Measurements from ENCODE around the gene LEO1.

LEO1 gene

DNA sequence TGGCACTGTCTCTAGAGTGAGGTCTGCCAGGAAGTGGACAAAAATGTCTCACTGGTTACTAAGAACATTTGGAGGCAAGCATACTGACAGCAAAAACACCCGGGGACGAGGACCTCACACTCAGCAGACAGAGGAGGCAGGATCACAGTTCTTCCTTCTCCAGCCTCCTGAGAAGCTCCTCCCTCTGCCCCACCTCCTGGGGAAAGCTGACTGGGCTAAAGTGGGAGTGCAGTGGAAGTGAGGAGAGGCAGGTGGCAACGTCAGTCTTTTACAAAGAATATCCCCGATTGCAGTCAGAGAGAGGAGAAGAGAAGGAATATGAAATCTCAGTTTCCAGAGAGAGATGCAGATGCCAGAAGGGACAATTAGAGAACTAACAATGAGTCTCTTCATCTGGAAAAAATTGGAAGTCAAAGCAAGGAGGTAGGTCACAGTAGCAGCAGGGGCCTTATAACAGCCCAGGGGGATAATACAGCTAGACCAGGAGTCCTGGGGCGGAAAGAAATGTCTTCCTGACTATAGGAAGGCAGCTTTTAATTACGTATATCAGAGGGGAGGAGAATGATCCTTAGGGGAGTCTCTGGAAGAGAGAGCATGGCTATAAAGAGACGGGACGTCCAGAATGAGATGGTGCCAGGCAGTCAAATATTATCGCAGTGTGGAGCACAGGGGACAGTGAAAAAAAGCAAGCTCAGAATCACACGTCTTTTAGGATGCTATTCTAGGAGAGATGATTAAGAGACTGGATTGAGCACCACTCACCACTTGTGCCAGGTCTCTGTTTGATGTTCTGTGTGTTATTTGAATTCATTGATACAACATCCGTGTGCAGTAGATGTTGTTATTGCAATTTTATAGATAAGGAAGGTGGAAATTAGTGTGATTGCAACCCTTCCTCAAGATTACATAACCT lies 47.2 kb downstream of the LEO1 start:
- no peak for DNase-seq

DNA sequence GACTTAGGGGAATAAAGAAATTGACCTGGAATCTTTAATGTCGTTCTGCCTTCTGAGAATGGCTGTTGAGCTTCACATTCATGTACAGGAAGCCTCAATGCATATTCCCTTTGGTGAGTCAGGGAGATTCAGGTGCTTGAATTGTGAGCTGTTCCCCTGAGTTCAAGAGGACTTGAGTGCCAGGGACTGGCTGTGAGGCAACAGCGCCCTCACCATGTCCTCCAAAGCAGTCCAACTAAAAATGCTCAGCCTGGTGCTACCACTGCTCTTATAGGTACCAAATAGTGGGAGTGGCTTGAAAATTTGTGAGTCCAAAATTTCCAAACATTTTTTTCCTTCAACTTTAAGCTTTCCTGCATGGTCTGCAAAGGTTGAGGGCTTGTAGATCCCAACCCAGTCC lies 54.1 kb downstream of the LEO1 start:
- no peak for DNase-seq

DNA sequence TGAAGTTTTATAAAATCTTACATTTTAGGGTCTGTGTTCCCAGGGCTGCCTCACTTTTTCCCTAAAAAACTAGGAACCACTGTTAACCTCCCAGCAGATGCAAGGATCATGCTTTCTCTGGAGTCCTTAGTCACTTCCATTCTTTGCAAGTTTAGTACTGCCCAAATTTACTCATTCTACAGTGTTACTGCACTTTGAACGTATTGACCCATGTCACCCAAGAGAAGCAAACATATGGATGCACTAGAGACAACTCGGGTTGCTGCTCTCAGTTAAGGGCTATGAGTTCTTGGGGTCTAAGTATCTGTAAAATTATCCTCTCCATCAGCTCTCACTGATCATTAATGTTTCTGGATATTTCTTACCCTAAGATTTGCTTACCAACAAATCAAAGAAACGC lies 59.0 kb downstream of the LEO1 start:
- DNase-seq = no peak

DNA sequence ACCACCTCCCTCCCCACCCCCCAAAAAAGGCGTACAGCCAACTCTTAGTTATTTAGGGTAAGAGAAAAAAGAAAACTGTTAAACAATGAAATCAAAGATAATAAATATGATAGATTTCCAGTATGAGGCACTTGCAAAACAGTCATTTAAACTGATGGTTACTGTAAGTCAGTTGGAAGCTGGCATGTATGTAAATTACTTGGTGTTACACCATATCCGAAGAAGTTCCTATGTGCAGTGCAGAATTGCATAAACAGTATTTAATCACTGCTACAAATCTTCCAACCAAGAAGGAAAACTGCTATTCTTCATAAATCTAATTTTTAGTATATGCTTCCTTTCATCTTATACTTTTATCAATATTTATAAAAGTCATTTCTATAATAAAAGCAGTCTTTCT lies 62.0 kb downstream of the LEO1 start:
- no peak for DNase-seq

DNA sequence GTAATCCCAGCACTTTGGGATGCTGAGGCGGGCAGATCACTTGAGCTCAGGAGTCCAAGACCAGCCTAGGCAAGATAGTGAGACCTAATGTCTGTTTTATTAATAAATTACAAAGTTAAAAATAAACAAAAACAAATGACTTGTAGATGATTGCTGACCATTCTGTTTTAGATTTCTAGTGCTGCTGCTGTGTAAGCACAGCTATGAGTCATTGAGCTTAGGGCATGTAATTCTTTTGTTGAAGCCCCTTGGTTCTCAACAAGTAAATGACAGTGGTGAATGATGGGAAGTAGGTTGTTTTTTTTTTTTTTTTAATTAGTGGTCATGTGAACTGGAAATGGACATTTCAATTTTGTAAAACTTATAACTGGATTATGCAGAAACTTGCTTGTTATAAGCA lies 63.3 kb downstream of the LEO1 start:
- no peak for DNase-seq

DNA sequence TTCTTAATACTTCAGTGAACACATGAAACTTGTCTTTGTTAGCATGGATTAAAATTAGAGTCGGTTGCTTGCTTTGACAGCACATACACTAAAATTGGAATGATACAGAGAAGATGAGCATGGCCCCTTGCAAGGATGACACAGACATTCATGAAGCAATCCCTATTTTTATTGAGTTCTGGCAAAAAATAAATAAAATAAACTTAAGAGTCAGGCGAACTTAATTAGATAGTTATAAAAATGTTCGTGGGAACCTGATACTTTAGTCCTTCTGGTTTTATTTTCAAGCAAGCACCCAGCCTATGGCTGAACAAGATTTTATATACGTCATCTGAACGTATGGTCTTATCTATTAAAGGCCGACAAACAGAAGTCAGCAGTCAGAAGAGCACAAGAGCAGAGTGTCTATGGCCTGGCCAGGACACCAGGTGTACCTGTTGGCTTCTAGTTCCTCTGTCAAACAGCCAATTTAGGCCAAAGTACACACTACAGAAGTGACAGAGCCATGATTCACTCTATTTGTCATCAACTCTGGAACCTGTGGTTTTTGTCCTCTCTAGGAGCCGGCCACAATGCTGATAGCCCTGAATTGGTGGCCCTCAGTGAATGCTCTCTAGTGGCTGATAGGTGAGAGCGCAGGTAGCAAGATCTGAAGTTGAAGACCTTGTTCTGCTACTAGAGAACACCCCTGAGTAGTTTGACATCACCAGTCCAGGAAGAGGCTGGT lies 64.3 kb downstream of the LEO1 start:
- no peak for DNase-seq

DNA sequence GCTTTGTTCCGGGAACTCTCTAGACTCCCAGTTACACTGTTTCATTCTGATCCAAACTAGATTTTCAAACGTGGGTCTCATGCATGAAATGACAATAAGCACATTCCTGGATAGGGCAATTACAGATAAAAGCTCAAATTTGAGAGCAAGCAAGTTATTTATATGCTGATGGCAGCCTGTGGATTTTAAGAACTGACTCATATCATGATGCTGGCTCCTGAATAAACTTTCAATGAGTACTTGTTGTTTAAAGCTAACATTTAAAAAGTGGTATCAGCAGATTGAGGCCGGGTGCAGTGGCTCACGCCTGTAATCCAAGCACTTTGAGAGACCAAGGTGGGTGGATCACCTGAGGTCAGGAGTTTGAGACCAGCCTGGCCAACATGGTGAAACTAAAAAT lies 66.6 kb downstream of the LEO1 start:
- no peak for DNase-seq

DNA sequence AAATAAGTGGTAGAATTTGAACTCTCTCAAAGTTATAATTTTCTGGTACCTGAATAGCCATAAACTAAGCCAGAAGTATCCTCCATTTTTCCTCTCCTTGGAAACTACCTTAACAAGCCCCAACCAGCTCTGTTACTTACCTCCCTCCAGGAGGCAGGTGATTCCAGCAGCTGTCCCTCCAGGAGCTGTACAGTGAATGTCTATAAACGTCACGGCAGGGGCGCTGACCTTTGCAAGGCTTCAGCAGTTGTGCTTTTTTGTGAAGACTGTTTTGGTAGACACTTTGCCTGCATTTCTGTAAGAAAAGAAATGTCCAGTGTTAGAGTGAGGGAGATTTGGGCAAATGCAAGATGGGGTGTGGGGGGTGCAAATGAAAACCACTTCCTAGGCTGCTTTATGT lies 67.2 kb downstream of the LEO1 start:
- no peak for DNase-seq

DNA sequence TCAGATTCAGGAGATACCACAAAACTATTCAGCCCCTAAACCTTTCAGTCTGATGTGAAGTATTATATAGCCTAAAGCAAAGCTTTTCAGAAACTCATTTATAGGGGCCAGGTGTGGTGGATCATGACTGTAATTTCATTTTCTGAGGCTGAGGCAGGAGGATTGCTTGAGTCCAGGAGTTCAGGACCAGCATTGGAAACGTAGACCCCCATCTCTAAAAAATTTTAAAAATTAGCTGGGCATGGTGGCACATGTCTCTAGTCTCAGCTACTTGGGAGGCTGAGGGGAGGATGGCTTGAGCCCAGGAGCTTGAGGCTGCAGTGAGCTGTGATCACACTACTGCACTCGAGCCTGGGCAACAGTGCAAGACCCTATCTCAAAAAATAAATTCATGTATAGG lies 82.1 kb downstream of the LEO1 start:
- DNase-seq = no peak

DNA sequence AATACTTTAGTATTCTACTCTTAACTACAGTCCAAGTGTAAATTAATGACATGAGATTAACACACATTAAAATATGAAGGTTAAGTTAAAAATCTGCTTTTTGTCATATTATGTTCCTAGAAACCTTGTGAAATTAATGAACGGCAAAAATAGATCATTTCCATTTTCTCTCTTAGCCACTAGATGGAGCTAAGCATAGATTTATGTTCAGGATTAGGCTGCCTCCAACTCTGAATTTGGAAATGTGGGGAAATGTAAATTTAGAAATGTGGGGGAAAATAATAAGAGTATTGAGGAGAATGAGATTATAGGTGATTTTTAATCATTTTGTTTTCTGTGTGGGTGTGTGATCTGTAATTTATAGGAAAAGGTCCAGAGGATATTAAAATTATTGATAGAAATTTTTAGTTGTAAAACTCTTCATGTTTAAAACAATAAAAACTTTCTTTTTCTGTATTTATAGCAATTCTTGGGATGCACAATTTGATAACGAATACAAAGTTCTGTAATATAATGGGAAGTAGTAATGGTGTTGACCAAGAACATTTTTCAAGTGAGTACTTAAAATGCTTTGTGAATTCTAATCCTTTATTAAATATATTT lies 82.9 kb downstream of the LEO1 start:
- no peak for DNase-seq

All from KG1 (cell line).